Fibroblast of skin of left biceps (primary cell): ENCODE data around the gene PKLR.
"Not testable (repeated sequence)": the region's sequence is repeated elsewhere in the genome, so short reads cannot be mapped to it uniquely, and the experiment has no call there.

Experiments used
- DNase-seq, 2 experiments: peaks; one replicate each; pipeline ENCODE4 v3.0.0-alpha.2; 2013; ENCODE audit warnings: low read depth in 2 of 2

The PKLR gene

GRCh38 chr1:155255243-155256007 lies 45.8 kb downstream of the PKLR start, which contains the start of gene ENTREP3:
Gene ENTREP3, minus strand, starts transcription at chr1:155255483. Its CDS starts 606 bp downstream, at chr1:155254877.
- DNase-seq, result peak in 1 of 2 experiments; percentile 43

GRCh38 chr1:155254714-155255242 lies 46.5 kb downstream of the PKLR start:
- no peak for DNase-seq

- DNase-seq, result no peak
Measured at GRCh38 chr1:155254228-155254713, 47.0 kb downstream of the PKLR start.

- no peak for DNase-seq
Measured at GRCh38 chr1:155253797-155254196, 47.4 kb downstream of the PKLR start.

GRCh38 chr1:155253208-155253607 lies 48.0 kb downstream of the PKLR start:
- no peak for DNase-seq

DNA sequence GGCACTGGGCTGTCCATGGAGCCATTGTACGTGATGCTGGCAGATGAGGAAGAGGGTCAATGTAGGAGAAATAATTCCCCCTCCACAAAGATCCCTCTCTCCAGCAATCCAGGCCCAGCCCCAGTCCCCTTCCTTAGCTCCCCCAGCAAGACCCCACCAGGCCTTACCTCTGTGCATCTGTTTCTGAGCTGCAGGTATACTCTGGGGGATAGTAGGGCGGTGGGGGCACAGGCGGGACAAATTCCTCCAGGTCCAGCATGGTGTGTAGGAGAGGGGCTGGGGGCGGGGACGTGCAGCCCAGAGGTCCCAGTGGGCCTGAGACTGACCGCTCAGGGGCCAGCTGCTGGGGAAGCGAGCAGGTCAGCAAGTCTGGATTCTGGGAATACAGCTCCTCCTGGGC lies 49.7 kb downstream of the PKLR start:
- DNase-seq, result no peak

DNA sequence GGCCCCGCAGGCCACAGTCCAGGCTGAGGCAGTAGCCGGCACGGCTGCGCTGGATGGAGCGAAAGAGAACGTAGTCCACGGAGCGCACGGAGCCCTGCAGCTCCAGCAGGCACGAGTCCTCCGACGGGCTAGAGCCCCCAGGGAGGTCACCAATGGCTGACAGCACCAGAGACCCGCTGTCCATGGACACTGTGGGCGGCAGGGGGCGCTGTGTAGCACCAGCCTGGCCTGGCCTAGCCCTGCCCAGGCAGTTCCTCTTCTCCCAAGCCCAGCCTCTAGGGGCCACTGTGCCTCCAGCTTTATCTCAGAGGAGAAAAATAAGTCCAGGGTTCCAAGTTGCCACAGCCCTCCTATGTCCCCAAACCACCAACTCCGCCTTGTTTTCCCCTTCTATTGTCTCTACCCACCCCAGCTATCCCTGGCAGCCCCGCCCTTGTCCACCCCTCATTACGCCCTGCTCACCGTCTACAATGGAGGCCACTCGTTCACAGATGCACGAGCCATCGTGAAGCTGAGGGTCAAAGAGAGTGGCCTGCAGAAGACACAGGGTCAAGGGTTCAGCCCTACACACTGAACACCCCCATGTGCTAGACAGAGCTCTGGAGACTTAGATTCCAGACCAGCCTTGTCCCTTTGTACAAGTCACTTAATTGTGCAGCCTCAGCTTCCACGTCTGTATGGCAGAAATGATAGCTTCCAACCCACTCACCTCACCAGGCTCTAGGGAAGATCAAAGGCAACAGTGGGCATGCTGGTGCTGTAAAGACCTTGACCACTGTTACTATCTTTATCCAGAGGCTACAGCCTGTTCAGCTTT lies 50.4 kb downstream of the PKLR start:
- DNase-seq, result peak; percentile 71 to 74

DNA sequence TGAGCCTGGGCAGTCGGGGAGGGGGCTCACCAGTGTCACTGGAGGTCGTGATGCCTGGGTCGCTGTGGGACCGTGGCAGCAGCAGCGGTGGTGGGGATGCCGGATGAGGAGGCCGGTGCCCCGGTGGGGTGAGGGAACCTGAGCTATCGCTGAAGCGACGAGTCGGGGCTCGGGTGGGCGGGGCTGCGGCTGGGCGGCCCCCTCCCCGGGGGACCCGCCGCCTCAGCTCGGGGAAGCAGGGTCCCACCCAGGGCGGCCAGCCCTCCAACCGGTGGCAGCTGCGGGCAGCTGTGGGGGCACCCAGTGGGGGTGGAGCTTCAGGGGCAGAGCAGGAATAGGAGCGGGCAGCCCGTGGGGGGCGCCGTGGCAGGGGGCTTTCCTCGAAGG lies 51.0 kb downstream of the PKLR start:
- no peak for DNase-seq

DNA sequence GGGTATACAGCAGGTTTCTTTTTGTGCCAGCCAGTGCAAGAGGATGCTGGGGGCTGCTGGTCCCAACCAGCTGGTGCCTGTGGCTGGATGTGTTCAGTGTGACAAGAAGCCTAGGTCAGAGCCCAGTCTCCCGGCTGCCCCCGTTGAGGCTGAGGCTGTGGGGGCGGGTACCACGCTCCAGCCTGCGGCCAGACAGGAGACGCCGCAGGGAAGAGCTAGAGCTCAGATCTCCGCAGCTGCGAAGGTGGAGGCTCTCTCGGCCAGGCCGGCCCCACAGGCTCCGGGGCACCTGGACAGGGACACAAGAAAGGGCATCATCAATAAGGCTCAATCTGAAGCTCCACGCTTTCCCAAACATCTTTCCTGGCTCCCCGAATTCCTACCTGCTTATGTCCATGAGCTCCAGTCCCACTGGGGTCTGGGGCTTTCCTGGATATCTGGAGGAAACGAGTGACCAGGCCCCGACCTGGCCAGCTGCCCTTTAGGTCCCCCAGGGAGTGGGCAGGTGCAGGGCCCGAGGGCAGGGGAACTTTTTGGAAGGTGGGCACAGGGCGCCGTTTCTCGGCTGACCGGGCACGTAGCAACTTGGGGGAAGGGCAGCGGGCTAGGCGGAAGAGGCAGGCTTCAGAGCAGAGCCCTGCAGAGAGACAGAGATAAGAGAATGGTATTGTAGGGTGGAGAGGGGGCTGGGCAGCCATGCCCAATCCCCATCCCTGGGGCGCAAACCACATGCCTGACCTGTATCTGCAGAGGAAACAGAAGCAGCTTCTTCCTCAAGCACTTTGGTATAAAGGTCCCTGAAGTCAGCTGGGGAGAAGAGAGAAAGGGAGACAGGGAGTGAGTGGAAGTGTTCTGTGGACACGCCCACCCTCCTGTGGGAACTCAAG lies 53.3 kb downstream of the PKLR start:
- DNase-seq, result no peak

GRCh38 chr1:155246796-155247195 lies 54.4 kb downstream of the PKLR start:
- not testable (repeated sequence) for DNase-seq

GRCh38 chr1:155245163-155245524 lies 56.1 kb downstream of the PKLR start:
- no peak for DNase-seq

DNA sequence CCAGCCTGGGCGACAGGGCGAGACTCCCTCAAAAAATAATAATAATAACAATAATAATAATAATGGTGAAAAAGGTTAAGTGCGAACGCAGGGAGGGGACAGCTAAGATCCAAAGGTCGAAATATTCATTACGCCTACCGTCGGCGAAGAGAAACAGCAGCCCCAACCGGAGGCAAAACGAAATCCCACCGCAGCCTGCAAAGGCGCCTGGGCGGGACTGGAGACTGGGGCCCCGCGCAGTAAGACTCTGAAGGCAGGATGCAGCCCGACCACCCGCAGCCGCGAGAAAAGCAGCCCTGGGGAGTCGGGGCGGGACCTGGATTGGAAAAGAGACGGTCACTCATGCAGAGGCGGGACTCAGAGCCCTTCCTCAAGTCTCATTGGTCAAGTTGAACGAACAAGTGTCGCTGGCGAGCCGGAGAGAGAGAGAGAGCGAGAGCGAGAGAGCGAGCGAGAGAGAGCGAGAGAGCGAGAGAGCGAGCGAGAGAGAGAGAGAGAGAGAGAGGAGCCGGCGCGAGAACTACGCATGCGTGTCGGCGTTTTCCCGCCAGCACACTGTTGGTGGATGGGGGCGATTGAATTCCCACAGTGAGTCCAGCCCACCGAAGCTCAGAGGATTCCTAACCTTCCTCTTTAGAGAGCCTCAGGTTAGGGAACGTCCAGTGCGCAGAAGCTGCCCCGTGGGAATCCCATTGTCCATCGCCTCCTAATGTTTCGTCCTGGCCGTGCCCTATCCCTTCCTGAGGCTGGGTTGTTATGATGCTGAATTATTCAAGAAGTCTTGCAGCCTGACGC lies 56.7 kb downstream of the PKLR start:
- peak; percentile 100 for DNase-seq

DNA sequence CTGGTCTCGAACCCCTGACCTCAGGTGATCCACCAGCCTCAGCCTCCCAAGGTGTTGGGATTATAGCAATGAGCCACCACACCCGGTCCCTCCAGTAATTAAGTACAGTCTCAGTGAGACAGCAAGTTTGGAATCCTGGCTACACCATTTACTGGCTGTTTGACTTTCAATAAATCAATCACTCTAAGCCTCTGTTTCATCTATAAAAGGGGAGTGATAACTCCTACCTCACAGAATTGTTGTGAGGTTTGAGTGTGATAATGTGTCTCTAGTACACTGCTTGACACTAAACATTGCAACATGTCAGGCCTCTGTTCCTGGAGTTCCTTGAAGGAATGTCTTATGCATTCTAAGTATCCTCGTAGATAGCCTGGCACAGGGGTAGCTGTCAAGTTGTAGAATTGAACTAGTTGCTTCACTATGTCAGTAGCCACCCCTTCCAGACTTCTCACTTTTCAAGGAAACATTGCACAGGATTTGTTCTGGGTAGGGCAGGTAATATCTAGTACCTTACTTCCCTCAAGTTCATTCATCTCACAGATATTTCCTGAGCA lies 58.4 kb downstream of the PKLR start:
- DNase-seq, result no peak

GRCh38 chr1:155241841-155242264 lies 59.4 kb downstream of the PKLR start:
- no peak for DNase-seq

DNA sequence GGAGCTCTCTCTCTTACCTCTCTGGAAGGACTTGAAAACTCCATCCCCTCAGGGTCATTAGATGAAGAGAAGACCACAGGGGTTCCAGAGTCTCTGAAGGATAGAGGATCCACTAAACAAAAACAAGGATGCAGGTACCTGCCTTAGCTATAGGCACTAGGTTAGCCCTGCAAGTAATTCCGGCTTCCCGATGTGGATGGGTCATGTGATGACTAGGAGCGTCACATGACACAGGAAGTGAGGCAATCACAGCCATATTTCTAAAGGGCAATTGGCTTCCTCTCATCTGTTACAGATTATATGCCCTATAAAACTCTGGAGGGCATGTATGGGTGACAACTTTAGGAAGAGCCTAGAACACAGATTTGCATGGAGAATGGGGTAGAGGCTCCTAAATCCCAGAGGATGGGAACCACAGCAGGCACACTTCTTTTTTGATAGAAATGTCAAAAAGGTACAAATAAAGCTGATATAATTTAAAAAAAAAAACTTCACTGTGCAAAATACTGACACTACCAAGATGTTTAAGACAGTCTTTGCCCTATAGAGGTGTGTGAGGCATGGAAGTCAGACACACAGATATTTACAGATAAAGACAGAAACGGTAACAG lies 60.1 kb downstream of the PKLR start:
- peak; percentile 59 to 69 for DNase-seq
